GM12878 (cell line): Measurements from ENCODE around the gene TMEM252. TPM values are rescaled to one million over a fixed set of nuclear protein-coding genes. Genes with fewer than 3 reads are reported as not detected.

ENCODE experiments used
- ATAC-seq: fragments of 200-7000 bp; cut with Tn5 transposase; 3 replicates; pipeline ENCODE4 v1.9.1; 2020; ENCODE audit warnings: mild to moderate bottlenecking, moderate library complexity
- BruUV-seq: library from RNA; stranded (reverse); fragments of 400-500 nt; replicated peaks from 2 replicates; lab custom pipeline; 2021; lab: Mats Ljungman, UMichigan
- CTCF ChIA-PET: fragments of 300-600 bp; sonication (Branson Sonifier 250); formaldehyde crosslinking; extraction: SDS; loops from one replicate; lab custom pipeline; 2021; ENCODE audit warnings: inconsistent platforms; lab: Yijun Ruan, JAX
- POLR2A ChIA-PET: fragments of 350-600 bp; formaldehyde crosslinking; extraction: SDS; loops from one replicate; lab custom pipeline; 2021; ENCODE audit warnings: inconsistent platforms; lab: Charles Lee
- RAD21 ChIA-PET: fragments of 300-600 bp; sonication (Branson Sonifier 250); formaldehyde crosslinking; loops from one replicate; lab custom pipeline; 2023; ENCODE audit warnings: antibody characterized with exemption; ENCODE audit not compliant: unreplicated experiment; lab: Charles Lee
- SMC1A ChIA-PET: fragments of 300-600 bp; sonication (Branson Sonifier 250); formaldehyde crosslinking; loops from one replicate; lab custom pipeline; 2023; ENCODE audit not compliant: unreplicated experiment, uncharacterized antibody; lab: Charles Lee
- DNase-seq: peaks from one replicate; pipeline ENCODE4 v3.0.0-alpha.2; 2011; ENCODE audit warnings: low read depth, low spot score
- FAIRE-seq: peaks from 3 replicates; lab custom pipeline; 2011; peaks lifted over from hg19 to GRCh38; lab: Jason Lieb, UNC
- H2AFZ ChIP-seq: 2 replicates; pipeline ENCODE4 v1.6.0; 2011; ENCODE audit warnings: low read depth, low read length, control low read depth; ENCODE audit not compliant: control insufficient read depth
- H3K27ac ChIP-seq: 2 replicates; pipeline ENCODE4 v1.5.1; 2011; ENCODE audit warnings: control low read depth; ENCODE audit not compliant: control insufficient read depth, insufficient read depth
- H3K27me3 ChIP-seq, 2 experiments: replicated peaks in 1 of 2; 2 replicates each; pipeline versions ENCODE4 v1.6.0 to v1.6.1; 2011; ENCODE audit warnings: low read length in 1 of 2; ENCODE audit not compliant: control insufficient read depth in 2 of 2, insufficient read depth in 2 of 2
- H3K36me3 ChIP-seq, 2 experiments: 2 replicates each; pipeline ENCODE4 v1.5.1; 2011; ENCODE audit warnings: low read length in 1 of 2; ENCODE audit not compliant: control insufficient read depth in 2 of 2, insufficient read depth in 2 of 2
- H3K4me1 ChIP-seq: 2 replicates; pipeline ENCODE4 v1.6.1; 2011; ENCODE audit warnings: mild to moderate bottlenecking, low read length, moderate library complexity, mixed read lengths; ENCODE audit not compliant: control insufficient read depth, insufficient read depth
- H3K4me2 ChIP-seq: 2 replicates; pipeline ENCODE4 v1.6.0; 2011; ENCODE audit warnings: control low read depth; ENCODE audit not compliant: control insufficient read depth, insufficient read depth
- H3K4me3 ChIP-seq: fragments of 200-600 bp; sonication (generic); 2 replicates; pipeline ENCODE4 v1.5.1; 2016
- H3K79me2 ChIP-seq: 2 replicates; pipeline ENCODE4 v1.6.0; 2011; ENCODE audit warnings: low read length; ENCODE audit not compliant: control insufficient read depth, insufficient read depth
- H3K9ac ChIP-seq: 2 replicates; pipeline ENCODE4 v1.8.0; 2011; ENCODE audit warnings: low read length, control low read depth, mixed read lengths; ENCODE audit not compliant: control insufficient read depth, insufficient read depth
- H3K9me3 ChIP-seq: replicated peaks from 3 replicates; pipeline ENCODE4 v1.5.1; 2011; ENCODE audit warnings: mild to moderate bottlenecking, low read length; ENCODE audit not compliant: control insufficient read depth, insufficient read depth
- H4K20me1 ChIP-seq: 2 replicates; pipeline ENCODE4 v1.6.0; 2011; ENCODE audit not compliant: control insufficient read depth, insufficient read depth
- BHLHE40 ChIP-seq, 2 experiments: fragments of 450-650 bp in 1 of 2; IDR thresholded peaks; 2 replicates each; pipeline ENCODE4 v1.6.1; 2011 to 2017; ENCODE audit warnings: low read depth in 2 of 2, borderline replicate concordance in 1 of 2, improper control_type of control experiment in 1 of 2, low read length in 1 of 2, mild to moderate bottlenecking in 1 of 2
- CBX3 ChIP-seq: fragments of 200-600 bp; sonication (generic); IDR thresholded peaks from 2 replicates; pipeline ENCODE4 v1.6.1; 2016; ENCODE audit warnings: low read depth, borderline replicate concordance
- CHD2 ChIP-seq: IDR thresholded peaks from 2 replicates; pipeline ENCODE4 v1.6.1; 2011; ENCODE audit warnings: low read depth, low read length, improper control_type of control experiment, borderline replicate concordance
- CTCF ChIP-seq, 3 experiments: IDR thresholded peaks in 2 of 3; conservative IDR thresholded peaks in 1 of 3; 2 replicates each; pipeline ENCODE4 v1.5.1; 2011; ENCODE audit warnings: low read depth in 3 of 3, low read length in 3 of 3, mild to moderate bottlenecking in 3 of 3, control low read depth in 2 of 3, moderate library complexity in 2 of 3, inconsistent platforms in 1 of 3, mixed read lengths in 1 of 3; ENCODE audit not compliant: control insufficient read depth in 2 of 3, insufficient read depth in 1 of 3; ENCODE audit errors: extremely low read depth in 1 of 3
- E2F8 ChIP-seq: fragments of 450-650 bp; IDR thresholded peaks from 2 replicates; pipeline ENCODE4 v1.6.1; 2018; ENCODE audit warnings: mild to moderate bottlenecking, low read depth, moderate library complexity; ENCODE audit not compliant: partially characterized antibody
- IKZF1 ChIP-seq: fragments of 450-650 bp; conservative IDR thresholded peaks from 2 replicates; pipeline ENCODE4 v1.6.1; 2017; ENCODE audit warnings: antibody characterized with exemption, mild to moderate bottlenecking
- JUND ChIP-seq: IDR thresholded peaks from 2 replicates; pipeline ENCODE4 v1.6.1; 2012; ENCODE audit warnings: low read depth, mild to moderate bottlenecking, low read length, improper control_type of control experiment, moderate library complexity
- RAD51 ChIP-seq: fragments of 450-650 bp; IDR thresholded peaks from 2 replicates; pipeline ENCODE4 v1.6.1; 2016; ENCODE audit warnings: moderate library complexity, mild to moderate bottlenecking, inconsistent platforms
- RUNX3 ChIP-seq: IDR thresholded peaks from 2 replicates; pipeline ENCODE4 v1.6.1; 2012; ENCODE audit warnings: low read length, inconsistent platforms
- ZNF274 ChIP-seq: IDR thresholded peaks from one replicate; pipeline ENCODE4 v1.8.0; 2011; ENCODE audit not compliant: insufficient read length, insufficient read depth
- ZNF687 ChIP-seq: fragments of 450-650 bp; IDR thresholded peaks from 2 replicates; pipeline ENCODE4 v1.6.1; 2017; ENCODE audit warnings: mild to moderate bottlenecking, moderate library complexity
- WGBS: methylation state at CpG from one replicate; pipeline ENCODE4 v1.1.6; 2016; ENCODE audit warnings: low lambda C conversion rate; ENCODE audit not compliant: insufficient replicate concordance, insufficient coverage; ENCODE audit errors: missing lambda C conversion rate; 5-methylcytosine and 5-hydroxymethylcytosine counted together
- in situ Hi-C: fragments of 300-500 bp; cut with MboI; formaldehyde crosslinking; loops from 9 replicates; pipeline ENCODE4 v1.14.3; 2018; ENCODE audit warnings: mixed read lengths
- intact Hi-C: fragments of 100-400 bp; cut with micrococcal nuclease; formaldehyde crosslinking; loops from one replicate; pipeline ENCODE4 v1.14.2; 2022; ENCODE audit not compliant: unreplicated experiment
- polyA plus RNA-seq, 11 experiments: library from polyadenylated mRNA; depleted of rRNA in 4 of 11; unstranded in 6 of 11; stranded (reverse) in 5 of 11; fragments of >200 nt; fragmentation: Nextera tagmentation in 4 of 11; fragmentation: Illumina TruSeq in 1 of 11; extraction: Ambion mirVana in 4 of 11; extraction: Trizol in 1 of 11; gene quantifications; 1 replicate in 1 of 11; 2 replicates in 10 of 11; pipeline versions ENCODE4 v1.2.1 to v1.2.3, GENCODE V29; 2011 to 2016; ENCODE audit warnings: inconsistent platforms in 2 of 11, missing spikeins in 2 of 11, low read depth in 1 of 11
- total RNA-seq, 4 experiments: library from RNA; depleted of rRNA in 3 of 4; stranded (reverse); fragments of >200 nt in 3 of 4; fragmentation: Illumina TruSeq in 1 of 4; extraction: Trizol in 1 of 4; gene quantifications; 2 replicates each; pipeline versions ENCODE4 v1.2.1 to v1.2.3, GENCODE V29; 2013 to 2021

The TMEM252 gene
- total and polyA plus RNA-seq, 10 of the 15 experiments (the other 5 are each of a cell fraction or from before 2014, with no cell fraction given): not detected

- TF ChIP-seq RAD51 (no peak), ZNF274 (no peak)
Measured at GRCh38 chr9:68555437-68556150, 14.9 kb upstream of the TMEM252 start (continued).

GRCh38 chr9:68552700-68553476, 12.2 kb upstream of the TMEM252 start:
- ChIA-PET CTCF (interaction anchor here (0.6 to 1.5 kb wide), 2 partner anchors 16 to 211 kb away, joined by 3 to 4 read pairs; no protein-coding TSS in a partner anchor), RAD21 (no interaction called here), SMC1A (interaction anchor here (0.5 kb wide), 1 partner anchor 492 kb away, joined by 7 read pairs; no protein-coding TSS in a partner anchor), POLR2A (no interaction called here)
- FAIRE-seq: no peak
- Histone ChIP-seq H3K36me3 (no peaks in the 10 kb centered on the region), H3K79me2 (no peaks in the 10 kb centered on the region), H3K9me3 (no peaks in the 10 kb centered on the region), H4K20me1 (no peaks in the 10 kb centered on the region), H3K4me2 (no peak overlapping the region), H3K27ac (no peak overlapping the region), H3K4me3 (no peak overlapping the region), H3K4me1 (peaks cover 4% of the 10 kb centered on the region), H2AFZ (no peak overlapping the region), H3K27me3 (peaks cover 0 to 1% of the 10 kb centered on the region in 2 experiments; a peak in 2 of 4 replicates), H3K9ac (no peak overlapping the region)
- no peak for ATAC-seq
- in situ Hi-C loops: loop anchor here (25.0 kb wide), 1 partner anchor 191 kb away; the partner anchor contains the start of gene PGM5
- intact Hi-C loops: no loop called here
- no peak for DNase-seq
- WGBS: 28% methylated on average over 3 of the region's 3 CpGs
- no TSS peak for BruUV-seq
- TF ChIP-seq ZNF687 (no peak), CHD2 (no peak), CTCF (IDR thresholded peaks at IDR 0.05 in 2 of 3, conservative IDR thresholded peaks at IDR 0.05 in 1 of 3; ENCODE audit: control insufficient read depth in 2 of 3, extremely low read depth in 1 of 3, insufficient read depth in 1 of 3, low read depth in 3 of 3, low read length in 3 of 3) (no peak), BHLHE40 (IDR thresholded peaks at IDR 0.05; ENCODE audit: borderline replicate concordance in 1 of 2, low read depth in 2 of 2, low read length in 1 of 2) (no peak), JUND (no peak), CBX3 (no peak), RUNX3 (no peak), E2F8 (no peak), IKZF1 (no peak)
